Measurements from ENCODE around the gene PYGB.

PYGB gene

GRCh38 chr20:25271486-25272222 lies 23.8 kb downstream of the PYGB start:
- DNase-seq (ENCODE audit: low spot score) = no peak

- no peak for DNase-seq (ENCODE audit: low spot score)
These were observed 24.5 kb downstream of the PYGB start for GRCh38 chr20:25272223-25273000.

GRCh38 chr20:25273046-25273445 lies 25.2 kb downstream of the PYGB start:
- DNase-seq (ENCODE audit: low spot score) = no peak

GRCh38 chr20:25273541-25274358 lies 25.9 kb downstream of the PYGB start:
- DNase-seq (ENCODE audit: low spot score) = no peak

GRCh38 chr20:25274481-25274880 lies 26.6 kb downstream of the PYGB start:
- DNase-seq (ENCODE audit: low spot score) = no peak

GRCh38 chr20:25274891-25275812 lies 27.3 kb downstream of the PYGB start:
- no peak for DNase-seq (ENCODE audit: low spot score)

- DNase-seq (ENCODE audit: low spot score) = no peak
These were observed 28.1 kb downstream of the PYGB start for GRCh38 chr20:25275813-25276532.

- no peak for DNase-seq (ENCODE audit: low spot score)
These were observed 28.7 kb downstream of the PYGB start for GRCh38 chr20:25276533-25277050.

- no peak for DNase-seq (ENCODE audit: low spot score)
These were observed 29.3 kb downstream of the PYGB start for GRCh38 chr20:25277051-25277801.

GRCh38 chr20:25277941-25278521 lies 30.1 kb downstream of the PYGB start:
- DNase-seq (ENCODE audit: low spot score) = no peak

- no peak for DNase-seq (ENCODE audit: low spot score)
These were observed 30.9 kb downstream of the PYGB start for GRCh38 chr20:25278636-25279361.

GRCh38 chr20:25279403-25279802 lies 31.5 kb downstream of the PYGB start:
- no peak for DNase-seq (ENCODE audit: low spot score)

- DNase-seq (ENCODE audit: low spot score) = no peak
These were observed 32.2 kb downstream of the PYGB start for GRCh38 chr20:25280051-25280573.

GRCh38 chr20:25280574-25281535 lies 33.0 kb downstream of the PYGB start:
- DNase-seq (ENCODE audit: low spot score) = no peak

GRCh38 chr20:25281541-25281991 lies 33.7 kb downstream of the PYGB start:
- DNase-seq (ENCODE audit: low spot score) = no peak

GRCh38 chr20:25282034-25282781 lies 34.3 kb downstream of the PYGB start:
- no peak for DNase-seq (ENCODE audit: low spot score)

GRCh38 chr20:25282796-25283195 lies 34.9 kb downstream of the PYGB start:
- no peak for DNase-seq (ENCODE audit: low spot score)
